Hepatocyte (in vitro differentiated cells): ENCODE results near the gene SLC1A4. TPM values are rescaled to one million over a fixed set of nuclear protein-coding genes. Genes with fewer than 3 reads are reported as not detected.
"Not testable (repeated sequence)": the region's sequence is repeated elsewhere in the genome, so short reads cannot be mapped to it uniquely, and the experiment has no call there.

ENCODE experiments used
- DNase-seq: peaks from one replicate; pipeline ENCODE4 v3.0.0-alpha.2; 2016; ENCODE audit warnings: low spot score
- H2AFZ ChIP-seq: fragments of 200-600 bp; sonication (generic); 2 replicates; pipeline ENCODE4 v1.6.0; 2016; ENCODE audit warnings: antibody characterized with exemption, mild to moderate bottlenecking
- H3K27ac ChIP-seq: fragments of 200-600 bp; sonication (generic); 2 replicates; pipeline ENCODE4 v1.5.1; 2016; ENCODE audit warnings: mild to moderate bottlenecking
- H3K27me3 ChIP-seq: fragments of 200-600 bp; sonication (generic); 2 replicates; pipeline ENCODE4 v1.6.1; 2016
- H3K36me3 ChIP-seq: fragments of 200-600 bp; sonication (generic); replicated peaks from 2 replicates; pipeline ENCODE4 v1.5.1; 2016; ENCODE audit warnings: low read depth; ENCODE audit not compliant: insufficient read depth
- H3K4me1 ChIP-seq: fragments of 200-600 bp; sonication (generic); 2 replicates; pipeline ENCODE4 v1.5.1; 2016; ENCODE audit warnings: mild to moderate bottlenecking, moderate library complexity; ENCODE audit not compliant: insufficient read depth
- H3K4me2 ChIP-seq: fragments of 200-600 bp; sonication (generic); 2 replicates; pipeline ENCODE4 v1.6.0; 2016
- H3K4me3 ChIP-seq: fragments of 200-600 bp; sonication (generic); 2 replicates; pipeline ENCODE4 v1.5.1; 2016; ENCODE audit warnings: mild to moderate bottlenecking
- H3K79me2 ChIP-seq: fragments of 200-600 bp; sonication (generic); 2 replicates; pipeline ENCODE4 v1.6.0; 2017; ENCODE audit warnings: mild to moderate bottlenecking
- H3K9me2 ChIP-seq: fragments of 200-600 bp; sonication (generic); replicated peaks from 2 replicates; pipeline ENCODE4 v1.6.0; 2017; ENCODE audit warnings: mild to moderate bottlenecking; ENCODE audit not compliant: insufficient read depth
- H3K9me3 ChIP-seq: fragments of 200-600 bp; sonication (generic); 2 replicates; pipeline ENCODE4 v1.5.1; 2016; ENCODE audit warnings: low read depth, mild to moderate bottlenecking
- H4K20me1 ChIP-seq: fragments of 200-600 bp; sonication (generic); 2 replicates; pipeline ENCODE4 v1.6.0; 2016; ENCODE audit warnings: mild to moderate bottlenecking; ENCODE audit not compliant: insufficient read depth, poor library complexity, severe bottlenecking
- EZH2 ChIP-seq: fragments of 200-600 bp; sonication (generic); IDR thresholded peaks from 2 replicates; pipeline ENCODE4 v1.6.1; 2016; ENCODE audit warnings: antibody characterized with exemption, mild to moderate bottlenecking, borderline replicate concordance
- EZH2phosphoT487 ChIP-seq: fragments of 200-600 bp; sonication (generic); IDR thresholded peaks from one replicate; pipeline ENCODE4 v1.6.1; 2018; ENCODE audit warnings: antibody characterized with exemption, mild to moderate bottlenecking, low read depth, moderate library complexity; ENCODE audit not compliant: unreplicated experiment, severe bottlenecking
- WGBS: methylation state at CpG from one replicate; pipeline ENCODE4 v1.1.6; 2016; ENCODE audit warnings: low lambda C conversion rate; ENCODE audit errors: missing lambda C conversion rate; 5-methylcytosine and 5-hydroxymethylcytosine counted together
- polyA plus RNA-seq: library from polyadenylated mRNA; unstranded; fragments of >200 nt; fragmentation: Nextera tagmentation; extraction: Ambion mirVana; gene quantifications from 2 replicates; pipeline ENCODE4 v1.2.1, GENCODE V29; 2016
- total RNA-seq: library from RNA; depleted of rRNA; stranded (reverse); fragments of >200 nt; gene quantifications from 2 replicates; pipeline ENCODE4 v1.2.3, GENCODE V29; 2014
- TF ChIP-seq, protein P1 (sequence below): fragments of 200-600 bp; sonication (generic); IDR thresholded peaks from 2 replicates; pipeline ENCODE4 v1.5.1; 2016; ENCODE audit warnings: antibody characterized with exemption, mild to moderate bottlenecking; ENCODE audit not compliant: poor library complexity

Gene SLC1A4
- total and polyA plus RNA-seq, 2 experiments from 2014 or later: 14.2 to 17.8 TPM

DNA sequence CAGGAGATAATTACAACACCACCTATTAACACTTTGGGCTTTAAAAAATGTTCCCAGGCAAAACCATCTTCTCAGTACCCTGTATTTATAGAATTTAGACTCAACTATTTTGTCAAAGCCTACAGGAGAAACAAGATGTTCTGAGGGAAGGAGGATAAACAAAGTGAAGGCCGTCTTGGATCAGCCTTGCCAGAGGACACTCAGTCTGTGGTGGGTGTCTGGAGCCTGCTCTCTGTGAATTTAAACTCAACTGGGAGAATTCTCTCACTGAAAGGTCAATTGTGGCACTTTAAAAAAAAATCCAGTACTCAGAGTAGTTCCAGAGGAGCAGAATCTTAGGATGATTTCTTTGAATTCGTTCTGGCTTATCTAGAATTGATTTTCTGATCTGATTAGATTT lies 28.4 kb upstream of the SLC1A4 start:
- 30% methylated on average over 2 of the region's 2 CpGs for WGBS
- no peak overlapping the region for H3K27ac ChIP-seq
- no peaks in the 10 kb centered on the region for H3K27me3 ChIP-seq
- H3K9me3 ChIP-seq: no peaks in the 10 kb centered on the region
- DNase-seq: no peak
- no peaks in the 10 kb centered on the region for H4K20me1 ChIP-seq
- no peak overlapping the region for H3K4me2 ChIP-seq
- TF ChIP-seq EZH2phosphoT487: no peak
- TF ChIP-seq, protein P1, sequence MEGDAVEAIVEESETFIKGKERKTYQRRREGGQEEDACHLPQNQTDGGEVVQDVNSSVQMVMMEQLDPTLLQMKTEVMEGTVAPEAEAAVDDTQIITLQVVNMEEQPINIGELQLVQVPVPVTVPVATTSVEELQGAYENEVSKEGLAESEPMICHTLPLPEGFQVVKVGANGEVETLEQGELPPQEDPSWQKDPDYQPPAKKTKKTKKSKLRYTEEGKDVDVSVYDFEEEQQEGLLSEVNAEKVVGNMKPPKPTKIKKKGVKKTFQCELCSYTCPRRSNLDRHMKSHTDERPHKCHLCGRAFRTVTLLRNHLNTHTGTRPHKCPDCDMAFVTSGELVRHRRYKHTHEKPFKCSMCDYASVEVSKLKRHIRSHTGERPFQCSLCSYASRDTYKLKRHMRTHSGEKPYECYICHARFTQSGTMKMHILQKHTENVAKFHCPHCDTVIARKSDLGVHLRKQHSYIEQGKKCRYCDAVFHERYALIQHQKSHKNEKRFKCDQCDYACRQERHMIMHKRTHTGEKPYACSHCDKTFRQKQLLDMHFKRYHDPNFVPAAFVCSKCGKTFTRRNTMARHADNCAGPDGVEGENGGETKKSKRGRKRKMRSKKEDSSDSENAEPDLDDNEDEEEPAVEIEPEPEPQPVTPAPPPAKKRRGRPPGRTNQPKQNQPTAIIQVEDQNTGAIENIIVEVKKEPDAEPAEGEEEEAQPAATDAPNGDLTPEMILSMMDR: no peak
- TF ChIP-seq EZH2: no peak
- H3K79me2 ChIP-seq: no peaks in the 10 kb centered on the region
- no peak overlapping the region for H2AFZ ChIP-seq
- no peak overlapping the region for H3K4me3 ChIP-seq
- H3K4me1 ChIP-seq: no peaks in the 10 kb centered on the region
- H3K36me3 ChIP-seq: no peaks in the 10 kb centered on the region
- H3K9me2 ChIP-seq: no peaks in the 10 kb centered on the region

DNA sequence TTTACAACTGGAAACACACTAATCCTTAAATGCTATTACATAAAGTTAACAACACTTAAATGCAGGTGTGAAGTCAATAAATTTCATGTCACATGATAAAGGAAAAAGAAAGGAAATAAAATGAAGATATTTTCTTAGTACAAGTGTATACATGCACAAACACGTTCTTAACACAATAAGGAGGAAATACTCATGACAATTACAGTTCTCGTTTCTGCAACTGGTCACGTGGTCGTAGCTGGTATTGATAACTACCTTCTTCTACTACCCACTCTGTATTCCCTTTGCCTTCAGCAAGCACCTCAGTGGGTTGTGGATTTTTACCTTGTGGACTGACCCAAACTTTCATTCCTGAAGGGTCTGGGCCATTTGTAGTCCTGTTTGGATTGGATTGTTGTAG lies 26.1 kb upstream of the SLC1A4 start:
- not testable (repeated sequence) for DNase-seq, H3K9me3 ChIP-seq, H3K36me3 ChIP-seq, H3K27ac ChIP-seq, H3K4me1 ChIP-seq, H2AFZ ChIP-seq, H3K4me2 ChIP-seq, H3K27me3 ChIP-seq, H4K20me1 ChIP-seq, H3K9me2 ChIP-seq, H3K79me2 ChIP-seq, H3K4me3 ChIP-seq
- 87% methylated on average over 4 of the region's 4 CpGs for WGBS

DNA sequence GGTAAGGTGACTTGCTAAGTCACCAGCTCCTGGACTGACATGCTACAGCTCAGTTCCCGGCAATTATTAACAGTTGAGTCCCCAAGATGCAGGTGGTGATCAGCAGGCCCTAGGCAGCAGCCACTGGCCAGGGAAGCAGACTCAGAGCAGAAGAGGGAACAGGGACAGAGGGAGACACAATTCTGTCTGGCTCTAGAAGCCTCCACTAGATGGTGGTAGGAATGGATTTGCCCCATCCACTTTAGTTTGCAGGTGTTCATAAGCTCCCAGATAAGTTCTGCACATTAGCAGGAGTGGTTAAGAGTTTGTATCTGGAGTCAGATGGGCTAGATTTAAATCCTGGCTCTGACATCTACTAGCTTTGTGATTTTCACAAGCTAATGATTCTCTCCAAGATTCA lies 25.5 kb upstream of the SLC1A4 start:
- H3K4me3 ChIP-seq: no peak overlapping the region
- 71% methylated on average over 1 of the region's 1 CpG for WGBS
- DNase-seq: no peak

DNA sequence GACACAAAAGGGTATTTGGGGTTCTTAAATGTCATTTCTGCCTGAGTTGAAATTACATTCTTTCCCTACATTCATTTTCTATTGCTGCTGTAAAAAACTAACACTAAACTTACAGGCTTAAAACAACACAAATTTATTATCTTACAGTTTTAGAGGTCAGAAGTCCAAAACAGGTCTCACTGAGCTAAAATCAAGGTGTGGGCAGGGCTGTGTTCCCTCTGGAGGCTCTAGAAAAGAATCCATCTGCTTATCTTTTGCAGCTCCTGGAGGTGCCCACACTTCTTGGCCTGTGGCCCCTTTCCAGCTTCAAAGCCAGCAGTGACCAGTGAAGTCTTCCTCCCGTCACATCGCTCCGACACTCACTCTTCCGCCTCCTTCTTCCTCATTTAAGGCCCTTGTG lies 23.2 kb upstream of the SLC1A4 start:
- H3K27ac ChIP-seq: no peak overlapping the region
- no peaks in the 10 kb centered on the region for H4K20me1 ChIP-seq
- no peak for TF ChIP-seq EZH2
- TF ChIP-seq, protein P1: no peak
- TF ChIP-seq EZH2phosphoT487: no peak
- WGBS: 77% methylated on average over 4 of the region's 4 CpGs
- no peaks in the 10 kb centered on the region for H3K36me3 ChIP-seq
- DNase-seq: no peak
- H2AFZ ChIP-seq: no peak overlapping the region
- H3K79me2 ChIP-seq: no peaks in the 10 kb centered on the region
- H3K9me3 ChIP-seq: no peaks in the 10 kb centered on the region
- H3K4me2 ChIP-seq: no peak overlapping the region
- no peak overlapping the region for H3K4me3 ChIP-seq
- no peaks in the 10 kb centered on the region for H3K27me3 ChIP-seq
- H3K9me2 ChIP-seq: no peaks in the 10 kb centered on the region
- H3K4me1 ChIP-seq: peaks cover 5% of the 10 kb centered on the region

More for the DNA sequence above, 25.5 kb upstream of the SLC1A4 start:
- H3K4me1 ChIP-seq: peaks cover 5% of the 10 kb centered on the region
- no peaks in the 10 kb centered on the region for H3K9me2 ChIP-seq
- H4K20me1 ChIP-seq: no peaks in the 10 kb centered on the region
- TF ChIP-seq EZH2phosphoT487 (no peak), EZH2 (no peak)
- TF ChIP-seq, protein P1: no peak
- no peaks in the 10 kb centered on the region for H3K27me3 ChIP-seq
- no peak overlapping the region for H3K4me2 ChIP-seq
- H2AFZ ChIP-seq: no peak overlapping the region
- H3K36me3 ChIP-seq: no peaks in the 10 kb centered on the region
- no peaks in the 10 kb centered on the region for H3K9me3 ChIP-seq
- no peak overlapping the region for H3K27ac ChIP-seq
- H3K79me2 ChIP-seq: no peaks in the 10 kb centered on the region
